HG02852 (cell line): Measurements from ENCODE around the gene LRRC14B.
"Not testable (repeated sequence)": the region's sequence is repeated elsewhere in the genome, so short reads cannot be mapped to it uniquely, and the experiment has no call there.

Experiments
- ATAC-seq: cut with Tn5 transposase; IDR thresholded peaks from one replicate; pipeline ENCODE4 v1.9.1; 2021; ENCODE audit warnings: mild to moderate bottlenecking, moderate library complexity; ENCODE audit not compliant: unreplicated experiment

The LRRC14B gene

DNA sequence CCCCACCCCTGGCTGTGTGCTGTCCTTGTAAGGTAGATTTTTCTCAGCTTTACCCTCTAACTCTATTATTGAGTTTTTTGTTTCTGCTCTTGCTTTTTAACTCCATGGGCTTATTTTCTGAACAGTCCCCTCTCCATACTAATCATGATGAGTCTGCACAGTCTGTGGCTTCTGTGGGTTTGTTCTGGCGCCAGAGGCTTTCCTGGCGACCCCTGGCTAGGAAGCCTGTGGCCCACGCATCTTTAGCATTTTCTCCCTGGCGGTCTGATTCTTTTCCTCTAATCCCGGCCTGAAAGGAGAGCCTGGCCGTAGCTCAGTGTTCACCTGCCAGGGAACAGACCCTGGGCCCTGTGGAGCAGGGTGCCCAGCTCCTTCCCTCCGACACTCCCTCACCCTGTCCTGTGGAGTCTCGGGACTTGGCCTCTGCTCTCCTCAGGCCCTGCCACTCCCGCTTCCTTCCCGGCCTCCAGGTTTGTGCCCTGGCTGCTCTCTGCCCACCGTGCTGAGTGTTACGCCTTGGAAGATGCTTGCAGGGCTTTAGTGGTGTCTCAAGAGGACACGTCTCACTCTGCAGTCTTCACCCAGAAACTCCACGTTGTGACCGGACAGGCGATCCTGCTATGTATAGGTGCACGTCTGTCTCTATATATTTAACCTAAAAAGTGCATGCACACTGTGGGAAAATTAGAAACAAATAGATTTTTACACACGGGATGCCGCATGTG lies 31.7 kb upstream of the LRRC14B start:
- ATAC-seq: no peak

DNA sequence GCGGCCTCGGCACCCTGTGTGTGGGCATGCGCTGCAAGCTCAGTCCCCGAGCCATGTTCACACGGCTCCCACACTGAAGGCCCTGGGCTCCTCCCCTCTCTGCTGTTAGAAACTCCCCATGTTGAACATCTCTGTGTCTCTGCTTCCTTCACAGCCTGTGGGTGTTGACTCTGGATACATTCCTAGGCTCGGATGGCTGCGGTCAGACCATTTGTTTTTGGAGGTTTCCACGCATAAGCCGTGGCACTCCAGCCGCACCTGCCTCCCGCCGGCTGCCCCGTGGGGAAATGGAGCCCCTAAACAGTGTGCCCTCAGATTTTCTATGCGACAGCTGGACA lies 31.2 kb upstream of the LRRC14B start:
- ATAC-seq: no peak

DNA sequence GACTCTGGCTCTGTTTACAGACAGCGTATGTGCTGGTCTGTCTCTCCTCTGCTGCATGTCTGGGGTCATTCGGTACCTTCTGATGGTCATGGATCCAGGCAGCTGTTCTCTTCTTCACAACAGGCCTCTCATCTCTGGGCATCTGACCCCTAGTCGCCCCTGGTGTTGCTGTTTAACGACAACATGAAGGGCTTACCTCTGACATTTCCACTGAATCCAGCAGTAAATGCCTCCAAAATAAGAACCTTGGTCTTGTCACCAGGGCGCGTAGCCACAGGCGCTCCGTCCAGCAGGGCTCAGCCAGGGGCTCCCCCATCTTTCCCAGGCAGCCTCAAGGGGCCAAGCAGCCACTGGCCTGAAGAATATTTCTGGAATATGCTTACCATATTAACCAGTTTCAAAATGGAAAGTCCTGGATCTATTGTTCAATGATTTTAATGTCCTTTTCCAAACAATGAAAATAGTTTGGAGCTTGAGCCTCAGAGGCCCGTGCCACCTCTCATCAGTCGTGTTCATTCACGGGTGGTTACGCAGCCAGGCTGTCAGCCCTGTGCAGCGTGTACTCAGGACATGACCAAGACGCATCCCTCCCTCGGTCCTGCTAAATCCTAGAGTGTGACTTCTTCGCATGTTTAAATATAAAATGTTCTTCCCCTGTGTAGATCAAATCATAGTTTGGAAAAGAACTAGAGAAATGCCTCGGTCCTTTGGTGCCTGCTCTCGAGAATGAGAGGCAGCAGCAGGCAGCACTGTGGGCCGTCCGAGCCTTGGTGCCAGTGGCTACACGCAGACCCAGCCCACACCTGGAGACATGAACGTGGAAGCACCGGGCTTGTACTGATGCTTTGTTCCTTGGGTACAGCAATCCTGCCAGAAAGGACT lies 30.1 kb upstream of the LRRC14B start:
- ATAC-seq: no peak

DNA sequence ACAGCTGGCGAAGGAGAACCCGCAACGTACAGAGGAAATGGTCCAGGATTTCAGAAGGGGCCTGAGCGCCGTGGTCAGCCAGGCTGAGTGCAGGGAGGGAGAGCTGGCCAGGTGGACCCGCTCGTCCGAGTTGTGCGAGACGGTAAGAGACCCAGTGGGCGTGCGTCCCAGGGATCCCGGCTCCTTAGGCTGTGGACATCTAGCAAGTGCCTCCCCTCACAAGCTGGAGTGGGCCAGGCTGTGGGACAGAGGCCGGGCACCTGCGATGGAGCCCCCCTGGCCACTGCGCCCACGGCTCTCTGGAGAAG lies 29.5 kb upstream of the LRRC14B start:
- no peak for ATAC-seq

DNA sequence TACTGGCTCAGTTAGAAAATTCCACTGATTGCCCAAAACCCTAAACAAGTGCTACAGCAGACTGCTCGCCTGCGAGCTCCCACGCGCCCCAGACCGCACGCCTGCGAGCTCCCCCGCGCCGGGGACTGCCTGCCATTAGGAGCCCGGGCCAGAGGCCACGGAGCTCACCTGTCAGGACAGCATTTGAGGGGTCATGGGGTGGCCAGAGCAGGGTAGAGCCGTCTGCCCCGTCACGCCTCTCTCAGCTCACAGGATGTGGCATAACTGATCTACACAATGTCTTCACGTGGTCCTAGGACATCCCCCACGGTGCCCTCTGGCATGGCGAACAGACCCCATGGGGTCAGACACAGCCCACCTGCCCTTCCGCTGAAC lies 29.1 kb upstream of the LRRC14B start:
- ATAC-seq: no peak

DNA sequence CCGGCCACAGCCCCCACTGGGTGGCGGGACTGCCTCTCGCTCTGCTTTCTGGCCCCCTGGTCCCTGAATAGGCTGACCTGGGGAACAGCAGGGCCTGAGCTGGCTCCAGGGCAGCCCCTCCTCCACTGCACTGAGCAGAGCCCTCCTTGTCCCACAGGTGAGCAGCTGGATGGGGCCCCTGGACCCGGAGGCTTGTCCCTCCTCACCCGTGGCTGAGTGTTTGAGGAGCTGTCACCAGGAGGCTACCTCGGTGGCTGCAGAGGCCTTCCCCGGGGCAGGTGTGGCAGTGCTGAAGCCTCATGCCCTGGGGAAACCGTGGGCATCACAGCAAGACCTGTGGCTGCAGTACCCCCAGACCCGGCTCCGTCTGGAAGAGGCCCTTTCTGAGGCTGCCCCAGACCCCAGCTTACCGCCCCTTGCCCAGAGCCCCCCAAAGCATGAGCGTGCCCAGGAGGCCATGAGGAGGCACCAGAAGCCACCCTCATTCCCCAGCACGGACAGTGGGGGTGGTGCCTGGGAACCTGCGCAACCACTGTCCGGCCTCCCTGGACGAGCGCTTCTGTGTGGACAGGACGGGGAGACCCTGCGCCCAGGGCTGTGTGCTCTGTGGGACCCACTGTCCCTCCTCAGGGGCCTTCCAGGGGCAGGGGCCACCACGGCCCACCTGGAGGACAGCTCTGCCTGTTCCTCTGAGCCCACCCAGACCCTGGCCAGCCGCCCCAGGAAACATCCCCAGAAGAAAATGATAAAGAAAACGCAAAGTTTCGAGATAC lies 28.5 kb upstream of the LRRC14B start:
- ATAC-seq: no peak

GRCh38 chr5:163338-163620 lies 28.0 kb upstream of the LRRC14B start:
- no peak for ATAC-seq

DNA sequence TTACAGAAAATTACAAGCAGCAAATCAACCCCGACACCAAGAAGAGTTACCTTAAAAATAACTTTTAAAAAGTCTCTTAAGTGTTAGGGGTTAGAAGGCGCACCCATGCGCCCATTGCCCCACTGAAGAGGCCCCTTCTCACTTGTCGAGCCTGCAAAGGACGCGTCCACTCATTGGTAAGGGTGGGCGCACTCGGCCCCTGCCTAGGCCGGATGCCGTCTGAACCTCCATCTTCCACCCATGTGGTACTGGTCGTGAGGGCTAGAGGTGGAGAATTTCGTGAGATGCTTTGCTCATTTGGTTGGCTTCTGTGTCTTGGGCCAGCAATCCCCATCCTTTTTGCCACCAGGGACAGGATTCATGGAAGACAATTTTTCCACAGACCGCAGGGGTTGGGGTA lies 27.5 kb upstream of the LRRC14B start:
- ATAC-seq: no peak

DNA sequence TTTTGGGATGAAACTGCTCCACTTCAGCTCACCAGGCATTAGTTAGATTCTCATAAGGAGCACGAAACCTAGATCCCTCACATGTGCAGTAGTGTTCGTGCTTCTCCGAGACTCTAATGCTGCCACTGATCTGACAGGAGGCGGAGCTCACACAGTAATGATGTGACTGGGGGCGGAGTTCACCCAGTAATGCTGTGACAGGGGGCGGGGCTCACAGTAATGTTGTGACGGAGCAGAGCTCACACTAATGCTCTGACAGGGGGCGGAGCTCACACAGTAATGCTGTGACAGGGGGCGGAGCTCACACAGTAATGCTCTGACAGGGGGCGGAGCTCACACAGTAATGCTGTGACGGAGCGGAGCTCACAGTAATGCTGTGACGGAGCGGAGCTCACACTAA lies 27.1 kb upstream of the LRRC14B start:
- no peak for ATAC-seq

DNA sequence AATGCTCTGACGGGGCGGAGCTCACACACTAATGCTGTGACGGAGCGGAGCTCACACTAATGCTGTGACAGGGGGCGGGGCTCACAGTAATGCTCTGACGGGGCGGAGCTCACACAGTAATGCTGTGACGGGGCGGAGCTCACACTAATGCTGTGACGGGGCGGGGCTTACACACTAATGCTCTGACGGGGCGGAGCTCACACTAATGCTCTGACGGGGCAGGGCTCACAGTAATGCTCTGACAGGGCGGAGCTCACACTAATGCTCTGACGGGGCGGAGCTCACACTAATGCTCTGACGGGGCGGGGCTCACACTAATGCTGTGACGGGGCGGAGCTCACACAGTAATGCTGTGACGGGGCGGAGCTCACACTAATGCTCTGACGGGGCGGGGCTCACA lies 26.5 kb upstream of the LRRC14B start:
- not testable (repeated sequence) for ATAC-seq

DNA sequence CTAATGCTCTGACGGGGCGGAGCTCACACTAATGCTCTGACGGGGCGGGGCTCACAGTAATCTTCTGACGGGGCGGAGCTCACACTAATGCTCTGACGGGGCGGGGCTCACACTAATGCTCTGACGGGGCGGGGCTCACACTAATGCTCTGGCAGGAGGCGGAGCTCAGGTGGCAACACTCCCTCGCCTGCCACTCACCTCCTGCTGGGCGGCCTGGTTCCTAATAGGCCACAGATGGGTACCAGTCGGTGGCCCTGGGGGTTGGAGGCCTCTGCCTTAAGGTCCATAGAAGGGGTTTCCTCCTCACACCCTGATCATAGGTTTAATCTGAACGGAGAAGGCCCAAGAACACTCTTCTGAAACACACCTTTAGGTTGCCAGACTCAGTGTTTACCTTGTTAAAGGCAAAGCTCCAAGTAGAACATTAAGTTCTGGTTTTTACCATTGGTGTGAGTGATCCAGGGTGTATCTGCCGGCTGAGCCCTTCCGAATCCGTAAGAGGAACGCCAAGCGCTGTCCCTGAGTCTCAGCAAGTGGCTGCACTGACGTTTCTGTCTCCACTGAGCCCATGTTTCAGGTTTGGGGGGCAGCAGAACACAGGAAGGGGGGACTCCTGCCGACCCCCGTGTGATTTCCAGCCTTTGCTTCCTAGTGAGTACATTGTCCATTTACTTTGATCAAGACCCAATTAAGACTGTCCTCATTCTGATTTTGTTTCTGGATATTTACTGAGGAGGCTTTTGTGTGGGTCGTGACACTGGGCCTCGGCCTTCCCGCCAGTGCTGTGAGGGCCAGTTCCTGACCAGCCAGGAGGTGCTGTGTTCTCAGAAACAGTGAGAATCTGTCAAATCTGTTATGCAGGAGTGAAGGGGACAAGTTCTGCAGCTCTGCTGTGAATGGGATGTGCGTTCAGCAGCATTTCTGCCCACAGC lies 24.6 kb upstream of the LRRC14B start:
- ATAC-seq: no peak

GRCh38 chr5:167511-167910 lies 23.8 kb upstream of the LRRC14B start:
- ATAC-seq: no peak

- ATAC-seq: no peak
Observed at GRCh38 chr5:167982-168660, 23.2 kb upstream of the LRRC14B start.

GRCh38 chr5:169071-169727 lies 22.1 kb upstream of the LRRC14B start:
- ATAC-seq: no peak

GRCh38 chr5:169728-170094 lies 21.6 kb upstream of the LRRC14B start:
- no peak for ATAC-seq

- ATAC-seq: no peak
Observed at GRCh38 chr5:170971-171800, 20.1 kb upstream of the LRRC14B start.

- ATAC-seq: no peak
Observed at GRCh38 chr5:171801-172331, 19.4 kb upstream of the LRRC14B start.

GRCh38 chr5:172421-172820 lies 18.9 kb upstream of the LRRC14B start:
- no peak for ATAC-seq

DNA sequence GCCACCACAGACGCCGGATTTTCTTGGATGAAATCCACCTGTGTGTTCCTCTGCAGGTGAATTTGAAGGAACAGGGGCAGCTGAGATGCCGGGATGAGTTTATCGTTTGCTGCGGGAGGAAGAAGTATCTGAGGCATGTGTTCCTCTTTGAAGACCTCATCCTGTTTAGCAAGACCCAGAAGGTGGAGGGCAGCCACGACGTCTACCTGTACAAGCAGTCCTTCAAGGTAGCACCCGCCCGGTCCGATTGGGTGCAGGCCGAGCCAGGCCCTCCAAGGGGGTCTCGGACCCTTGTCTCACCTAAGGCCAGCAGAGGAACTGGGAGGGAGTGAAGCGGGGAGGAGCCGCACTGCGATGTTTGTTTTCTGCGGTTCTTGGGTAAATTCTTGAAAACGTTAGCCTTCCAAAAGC lies 18.4 kb upstream of the LRRC14B start:
- ATAC-seq: no peak
